DMS114 treated with DMSO at 0.1 percent for 48 hours (cell line): ENCODE data around the gene EPN2.
"Not testable (repeated sequence)": the region's sequence is repeated elsewhere in the genome, so short reads cannot be mapped to it uniquely, and the experiment has no call there.

Source experiments
- DNase-seq: peaks from one replicate; lab custom pipeline; 2025; ENCODE audit not compliant: unreplicated experiment; lab: John Stamatoyannopoulos, UW

Gene EPN2

DNA sequence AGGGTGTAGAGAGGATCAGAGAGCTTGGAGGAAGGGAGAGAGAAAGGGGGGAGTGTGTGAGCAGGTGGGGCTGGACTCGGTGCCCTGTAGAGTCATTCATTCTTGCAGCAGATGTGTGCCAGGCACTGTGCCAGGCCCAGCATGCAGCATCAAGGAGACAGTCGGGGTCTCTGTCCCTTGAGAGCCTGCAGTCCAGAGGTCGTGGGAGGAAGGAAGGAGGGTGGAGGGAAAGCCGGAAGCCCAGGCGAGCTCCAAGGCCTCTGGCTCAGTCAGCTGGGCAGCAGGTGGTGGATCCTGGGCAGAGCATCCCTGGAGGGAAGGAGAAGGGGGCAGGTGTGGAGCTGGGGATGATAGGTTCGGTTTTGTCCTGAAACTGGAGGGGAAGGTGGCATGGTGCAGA, 27.5 kb downstream of the EPN2 start:
- no peak for DNase-seq

DNA sequence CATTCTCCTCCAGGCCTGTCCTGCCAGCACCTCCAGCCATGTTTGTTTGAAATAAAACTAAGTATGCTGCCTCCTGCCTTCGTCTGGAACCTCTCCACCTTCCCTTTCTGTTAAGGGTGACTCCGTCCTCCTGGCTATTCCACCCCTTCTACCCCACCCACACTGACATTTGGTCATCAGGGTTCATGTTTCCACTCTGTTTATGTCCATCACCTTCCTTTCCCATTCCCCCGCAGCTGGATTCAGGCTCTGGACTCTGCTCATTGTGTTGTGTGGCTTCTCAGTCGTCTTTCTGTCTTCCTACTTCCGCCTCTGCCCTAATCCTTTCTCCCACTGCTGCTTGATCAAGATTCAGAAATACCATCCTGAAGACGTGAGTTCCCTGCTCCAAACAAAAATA, 28.6 kb downstream of the EPN2 start:
- DNase-seq: no peak

DNA sequence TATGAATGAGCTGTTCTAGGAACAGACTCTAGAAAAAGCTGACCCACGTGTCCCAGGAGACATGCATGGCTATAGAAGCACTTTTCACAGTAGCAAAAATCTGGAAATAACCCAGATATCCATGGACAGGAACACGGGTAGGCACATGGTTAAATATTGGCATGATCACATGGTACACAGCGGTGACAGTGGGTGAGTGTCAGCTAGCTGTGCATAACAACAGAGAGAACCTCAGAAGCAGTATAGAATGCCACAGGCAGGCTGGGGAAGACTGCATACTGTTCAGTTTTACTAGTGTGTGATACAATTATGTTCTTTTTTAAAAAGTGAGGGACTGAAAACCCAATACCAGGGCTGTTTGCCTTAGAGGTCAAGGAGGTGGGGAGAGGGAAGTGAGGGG, 31.4 kb downstream of the EPN2 start:
- no peak for DNase-seq

DNA sequence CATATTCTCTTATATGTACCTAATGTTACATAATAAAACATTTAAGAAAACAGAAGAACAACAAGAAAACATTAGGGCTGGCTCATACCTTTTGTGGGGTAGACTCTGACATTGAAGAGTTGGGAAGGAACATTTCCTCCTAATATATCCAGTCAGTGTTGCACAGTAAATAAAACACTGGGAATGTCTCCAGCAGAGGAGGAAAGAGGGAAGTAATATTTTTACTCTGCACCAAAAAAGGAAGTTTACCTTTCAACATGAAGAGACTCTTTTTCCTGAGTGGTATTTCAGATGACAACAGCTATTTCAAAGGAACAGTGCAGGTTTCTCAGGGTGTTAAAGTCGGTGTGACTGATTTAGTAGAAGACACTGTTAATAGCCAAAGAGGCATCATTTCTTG, 31.9 kb downstream of the EPN2 start:
- DNase-seq: no peak

DNA sequence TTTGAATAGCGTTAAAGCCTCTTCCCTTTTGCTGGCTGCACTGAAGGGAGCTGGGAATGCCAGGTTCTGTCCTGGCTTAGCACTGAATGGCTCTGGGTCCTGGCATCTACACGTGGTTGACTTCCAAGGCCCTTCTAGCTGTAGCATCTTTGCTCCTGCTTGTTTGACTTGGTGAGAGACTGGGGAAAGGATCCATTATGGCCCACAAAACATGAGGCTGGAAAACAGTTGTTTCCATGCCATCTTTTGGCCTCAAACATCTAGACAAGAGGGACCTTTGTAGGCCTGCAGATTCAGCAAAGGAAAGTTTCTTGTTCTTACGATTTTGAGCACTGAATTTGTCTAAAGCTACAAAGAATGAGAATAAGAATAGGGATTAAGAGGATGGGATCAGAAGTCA, 32.5 kb downstream of the EPN2 start:
- DNase-seq: no peak

DNA sequence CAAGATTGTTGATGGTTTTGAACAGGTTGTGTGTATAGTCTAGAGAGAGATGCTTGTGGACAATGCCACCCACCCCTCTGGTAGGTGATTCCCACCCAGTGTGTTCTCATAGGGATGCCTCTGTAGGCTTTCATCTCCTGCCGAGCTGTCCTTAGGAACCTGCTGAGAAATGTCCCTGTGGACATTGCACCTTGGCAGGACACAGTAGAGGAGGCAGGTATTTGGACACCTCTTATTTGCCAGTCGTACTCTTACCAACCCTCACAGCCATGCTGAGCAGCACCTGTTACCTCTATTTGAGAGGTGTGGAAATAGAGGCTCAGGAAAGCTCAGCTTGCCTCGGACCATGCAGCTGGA, 33.2 kb downstream of the EPN2 start:
- DNase-seq: no peak

DNA sequence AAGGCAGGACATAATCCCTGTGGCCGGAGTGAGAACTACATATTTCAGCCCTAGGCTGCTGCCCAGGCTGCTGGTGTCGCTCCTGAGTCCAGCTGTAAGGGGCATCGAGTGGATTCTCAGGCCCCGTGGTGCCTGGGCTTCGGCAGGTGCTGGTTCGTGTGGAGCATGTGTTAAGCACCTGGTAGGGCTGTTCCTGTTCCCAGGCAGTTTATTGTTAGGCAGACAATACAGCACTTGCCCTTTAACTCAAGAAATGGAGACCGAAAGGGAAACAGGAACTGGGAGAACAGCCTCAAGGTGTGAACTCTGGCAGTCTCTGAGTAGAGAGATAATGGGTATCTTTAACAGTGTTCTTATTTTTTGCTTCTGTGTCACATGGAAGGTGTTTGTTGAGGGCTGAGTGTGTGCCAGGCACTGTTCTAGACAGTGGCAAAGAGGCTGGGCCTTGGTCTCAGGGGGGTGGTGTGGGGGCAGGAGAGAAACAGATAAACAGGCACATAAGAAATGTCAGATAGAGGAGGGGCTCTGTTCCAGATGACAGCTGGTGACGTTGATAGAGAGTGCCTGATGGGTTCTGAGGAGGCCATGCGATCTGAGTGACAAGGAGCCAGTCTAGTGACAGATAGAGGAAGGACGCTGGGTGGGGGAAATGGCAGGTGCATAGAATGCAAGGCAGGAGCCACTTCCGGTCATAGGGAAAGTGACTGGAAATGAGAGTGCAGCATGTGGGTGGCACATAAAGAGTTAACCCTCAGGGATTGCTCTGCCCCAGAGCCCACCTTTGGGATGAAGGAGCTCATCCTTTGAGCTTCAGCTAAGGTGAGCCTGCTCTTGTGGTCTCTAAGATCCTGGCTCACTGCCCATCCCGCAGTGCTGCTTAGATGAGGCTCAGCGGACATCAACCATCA, 33.8 kb downstream of the EPN2 start:
- no peak for DNase-seq

DNA sequence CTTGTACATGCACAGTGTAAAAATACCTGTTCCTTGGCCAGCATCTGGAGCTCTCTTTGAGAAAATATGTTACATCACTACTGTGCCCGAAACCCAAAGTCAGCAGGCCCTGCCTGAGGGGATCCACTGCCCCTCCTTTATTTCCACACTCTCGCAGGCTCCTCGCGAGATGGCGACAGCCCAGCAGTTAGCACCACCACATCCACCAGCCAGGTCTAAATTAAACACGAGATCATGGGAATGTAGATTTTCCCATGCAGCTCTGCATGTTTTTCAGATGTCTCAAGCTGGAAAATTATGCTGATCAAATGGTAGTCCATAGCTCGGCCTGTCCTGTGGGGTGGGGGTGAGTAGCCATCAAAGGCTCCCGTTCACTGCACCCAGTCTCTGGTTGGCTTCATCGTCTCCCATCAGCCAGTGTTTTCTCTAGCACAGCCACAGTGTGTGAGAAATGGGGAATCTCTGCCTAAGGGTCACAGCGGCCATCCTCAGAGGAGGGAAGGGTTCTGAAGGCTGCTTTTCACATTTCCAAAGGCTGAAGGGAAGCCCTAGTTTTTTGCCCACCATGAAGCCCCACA, 34.7 kb downstream of the EPN2 start:
- DNase-seq: no peak

DNA sequence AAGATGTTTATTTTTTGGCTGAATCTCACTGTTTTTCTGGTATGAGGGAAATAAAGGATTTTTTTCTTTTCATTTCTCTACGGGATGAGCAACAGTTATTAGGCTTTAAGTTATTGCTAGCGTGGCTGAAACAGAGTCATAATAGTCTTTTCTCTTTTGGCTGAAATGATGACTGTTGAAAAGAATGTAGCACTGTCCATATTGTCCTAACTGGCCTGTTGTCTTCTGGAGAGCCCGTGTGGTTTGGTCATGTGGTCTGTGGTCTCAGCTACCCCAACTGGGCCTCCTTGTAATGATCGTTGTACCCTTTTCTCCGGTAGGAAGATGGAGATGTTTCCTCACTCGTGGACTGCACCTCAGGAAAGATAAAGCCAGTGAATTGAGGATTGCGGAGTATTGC, 36.6 kb downstream of the EPN2 start:
- no peak for DNase-seq

DNA sequence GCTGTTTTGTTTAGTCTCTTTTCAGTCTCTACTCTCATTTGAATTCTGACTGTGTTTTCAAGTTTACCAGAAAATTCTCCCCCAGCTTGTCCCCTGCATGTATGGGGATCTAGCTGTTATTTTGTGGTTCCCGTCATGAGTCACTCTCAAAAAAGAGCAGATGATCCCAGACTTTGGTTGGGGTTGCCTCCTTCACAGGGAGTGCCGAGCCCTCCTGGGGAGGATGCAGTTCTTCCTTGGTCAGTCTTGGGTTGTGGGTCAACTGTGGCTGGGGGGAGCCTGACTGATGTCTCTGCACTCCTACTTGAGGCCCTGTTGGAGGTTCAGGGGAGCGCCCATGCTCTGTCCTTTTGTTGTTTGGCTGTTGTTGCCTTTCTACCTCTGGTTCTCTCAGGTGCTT, 37.7 kb downstream of the EPN2 start:
- no peak for DNase-seq

DNA sequence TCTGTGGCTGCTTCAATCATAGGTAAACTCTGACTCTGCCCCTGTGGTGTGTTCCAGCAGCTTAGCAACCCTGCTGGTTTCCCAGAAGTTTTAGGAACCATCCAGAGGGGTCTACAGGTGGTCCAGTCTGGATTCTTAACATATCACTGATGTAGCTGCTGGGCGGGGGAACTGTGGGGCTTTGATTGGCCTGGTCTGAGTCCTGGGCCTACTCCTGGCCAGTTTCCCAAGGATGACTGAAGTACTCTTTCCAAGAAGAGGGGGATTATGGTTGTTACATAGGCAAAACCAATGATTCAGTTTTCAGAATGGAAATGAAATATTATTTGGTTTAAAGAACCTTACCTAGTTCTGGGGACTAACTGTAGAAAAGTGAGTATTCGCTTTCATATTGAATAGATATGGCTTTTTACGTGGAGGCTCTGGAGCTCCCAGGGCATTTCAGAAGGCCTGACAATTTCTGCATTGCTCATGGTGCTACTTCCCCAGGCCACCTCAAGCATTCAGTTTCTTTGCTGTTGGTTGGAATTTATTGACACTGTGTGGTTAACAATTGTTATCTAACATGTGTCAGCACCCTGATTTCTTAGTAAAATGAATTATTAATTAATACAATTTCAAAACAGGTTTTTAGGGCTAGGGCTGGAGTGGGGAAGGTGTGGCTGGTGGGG, 38.4 kb downstream of the EPN2 start:
- no peak for DNase-seq

DNA sequence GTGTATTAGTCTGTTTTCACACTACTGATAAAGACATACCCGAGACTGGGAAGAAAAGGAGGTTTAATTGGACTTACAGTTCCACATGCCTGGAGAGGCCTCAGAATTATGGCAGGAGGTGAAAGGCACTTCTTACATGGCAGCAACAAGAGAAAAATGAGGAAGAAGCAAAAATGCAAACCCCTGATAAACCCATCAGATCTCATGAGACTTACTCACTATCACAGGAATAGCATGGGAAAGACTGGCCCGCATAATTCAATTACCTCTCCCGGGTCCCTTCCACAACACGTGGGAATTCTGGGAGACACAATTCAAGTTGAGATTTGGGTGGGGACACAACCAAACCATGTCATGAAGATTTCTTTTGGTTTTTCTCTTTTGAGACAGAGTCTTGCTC, 41.1 kb downstream of the EPN2 start:
- not testable (repeated sequence) for DNase-seq

DNA sequence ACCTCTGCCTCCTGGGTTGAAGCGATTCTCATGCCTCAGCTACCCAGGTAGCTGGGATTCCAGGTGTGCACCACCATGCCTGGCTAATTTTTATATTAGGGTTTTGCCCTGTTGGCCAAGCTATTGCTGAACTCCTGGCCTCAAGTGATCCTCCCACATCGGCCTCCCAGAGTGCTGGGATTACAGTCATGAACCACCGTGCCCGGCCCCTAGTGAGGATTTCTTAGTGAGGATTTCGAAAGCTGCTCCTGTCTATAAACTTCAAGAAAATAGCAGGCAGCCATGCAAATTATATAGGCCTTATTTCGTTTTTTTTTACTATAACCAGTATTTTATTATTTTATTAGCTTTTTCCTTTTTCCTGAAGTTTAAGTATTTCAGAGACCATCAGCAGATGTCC, 41.6 kb downstream of the EPN2 start:
- DNase-seq: no peak

DNA sequence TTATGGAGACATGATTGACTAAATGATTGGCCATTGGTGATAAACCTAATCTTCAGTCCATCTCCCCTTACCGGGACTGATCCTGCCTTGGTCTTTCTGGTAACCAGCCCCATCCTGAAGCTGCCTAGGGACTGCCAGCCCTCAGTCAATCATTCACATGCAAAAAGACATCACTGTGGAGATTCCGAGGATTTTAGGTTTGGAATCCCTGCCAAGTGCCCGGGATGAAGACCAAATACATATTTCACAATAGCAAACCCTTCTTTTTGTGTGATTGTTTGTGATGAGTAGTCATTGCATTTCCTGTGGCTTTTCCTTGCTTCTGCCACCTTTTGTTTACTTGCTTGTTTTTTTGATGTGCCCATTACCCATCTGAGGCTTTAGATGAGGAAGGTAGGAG, 44.0 kb downstream of the EPN2 start:
- no peak for DNase-seq

DNA sequence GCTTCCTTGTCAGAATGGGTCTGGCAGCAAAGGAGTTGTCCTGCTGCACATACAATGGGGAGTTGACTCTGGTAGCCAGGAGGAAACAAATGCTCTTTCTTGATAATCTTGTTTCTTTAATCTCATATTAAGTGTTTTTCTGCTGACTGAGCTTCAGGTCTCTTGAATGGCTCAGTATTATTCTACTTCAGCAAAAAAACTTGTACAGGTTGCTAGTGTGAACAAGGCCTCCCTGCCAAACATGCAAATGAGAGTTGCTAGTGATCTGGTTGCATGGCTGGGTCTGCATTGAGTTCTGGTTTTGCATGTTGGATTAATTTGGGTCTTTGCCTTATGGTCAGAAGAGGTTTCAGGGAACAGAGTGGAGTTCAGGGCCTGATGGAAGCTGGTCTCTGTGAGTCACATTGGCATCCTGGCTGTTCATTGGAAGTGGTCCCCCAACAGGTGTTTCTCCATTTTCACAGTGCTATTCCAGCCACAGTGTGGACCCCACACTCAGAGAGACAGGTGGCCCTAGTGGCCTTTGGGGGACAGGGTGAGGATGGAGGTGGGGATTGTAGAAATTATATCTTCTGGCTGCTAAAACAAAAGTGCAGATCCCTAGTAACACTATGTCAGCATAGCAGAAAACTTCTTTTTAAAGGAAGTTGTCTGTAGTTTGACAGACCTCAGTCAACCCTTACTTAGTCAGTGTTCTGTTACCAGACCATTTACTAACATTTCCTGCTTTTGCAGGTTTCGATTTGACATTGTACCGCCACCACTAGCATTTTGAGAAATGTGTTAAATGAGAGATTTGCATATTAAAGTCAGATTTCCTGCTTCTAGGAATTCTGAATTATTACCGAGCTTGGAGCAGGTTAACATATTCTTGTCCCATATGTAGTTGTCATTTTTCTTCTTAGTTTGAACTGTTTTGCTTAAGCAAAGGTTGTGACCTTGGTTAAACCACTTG, 47.1 kb downstream of the EPN2 start:
- DNase-seq: no peak

DNA sequence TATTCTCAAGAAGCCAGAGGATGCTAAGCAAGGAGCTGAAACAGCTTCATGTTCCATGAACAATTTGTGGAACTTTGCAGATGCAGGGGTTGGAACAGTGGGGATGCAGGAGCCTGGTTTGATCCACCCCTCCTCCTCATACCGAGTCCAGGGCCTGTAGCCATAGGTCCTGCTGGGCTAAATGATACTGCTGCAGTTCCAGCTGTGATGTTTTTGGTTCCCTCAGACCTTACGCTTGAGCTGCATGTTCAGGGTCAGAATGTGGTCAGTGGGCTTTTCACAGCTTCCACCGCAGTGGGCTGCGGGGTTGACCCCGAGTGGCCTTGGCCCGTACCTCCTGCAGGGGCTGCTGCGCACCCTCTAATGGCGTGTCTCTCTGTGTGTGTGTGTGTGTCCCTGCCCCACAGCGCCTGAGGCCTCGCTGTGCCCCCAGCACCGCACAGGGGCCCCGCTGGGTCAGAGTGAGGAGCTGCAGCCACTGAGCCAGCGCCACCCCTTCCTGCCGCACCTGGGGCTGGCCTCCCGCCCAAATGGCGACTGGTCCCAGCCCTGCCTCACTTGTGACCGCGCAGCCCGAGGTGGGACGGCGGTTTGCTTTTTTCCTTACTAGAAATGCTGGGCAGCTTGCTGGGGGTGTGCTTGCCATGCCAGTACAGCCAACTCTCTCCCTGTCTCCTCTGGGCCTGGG, 48.2 kb downstream of the EPN2 start:
- no peak for DNase-seq

DNA sequence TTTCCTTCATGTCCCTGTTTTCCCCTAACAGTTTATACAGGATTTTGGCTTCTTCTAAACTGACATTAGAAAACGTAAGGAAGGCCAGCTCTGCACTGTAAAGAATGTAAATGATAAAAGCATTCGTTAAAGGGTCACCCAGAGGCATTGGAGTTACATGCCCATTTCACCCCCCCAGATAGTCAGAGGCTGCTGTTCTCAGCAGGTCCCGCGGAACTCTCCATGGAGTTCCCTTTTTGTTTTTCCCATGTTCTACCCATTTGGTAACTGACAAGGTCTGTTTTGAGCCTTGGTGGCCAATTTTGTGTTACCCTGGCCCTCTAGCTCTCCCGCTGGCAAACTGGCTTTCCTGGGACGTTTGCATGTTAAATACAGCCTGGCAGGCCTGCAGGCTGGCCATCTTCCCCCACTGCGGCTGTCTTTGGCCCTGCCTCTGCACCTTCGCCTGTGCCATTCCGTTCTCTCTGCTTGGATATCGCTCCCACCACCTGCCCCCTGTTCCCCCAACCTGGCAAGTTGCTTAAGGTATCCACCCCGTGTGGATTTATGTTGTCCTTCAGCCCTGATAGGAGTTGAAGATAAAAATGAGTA, 49.7 kb downstream of the EPN2 start:
- DNase-seq: no peak

DNA sequence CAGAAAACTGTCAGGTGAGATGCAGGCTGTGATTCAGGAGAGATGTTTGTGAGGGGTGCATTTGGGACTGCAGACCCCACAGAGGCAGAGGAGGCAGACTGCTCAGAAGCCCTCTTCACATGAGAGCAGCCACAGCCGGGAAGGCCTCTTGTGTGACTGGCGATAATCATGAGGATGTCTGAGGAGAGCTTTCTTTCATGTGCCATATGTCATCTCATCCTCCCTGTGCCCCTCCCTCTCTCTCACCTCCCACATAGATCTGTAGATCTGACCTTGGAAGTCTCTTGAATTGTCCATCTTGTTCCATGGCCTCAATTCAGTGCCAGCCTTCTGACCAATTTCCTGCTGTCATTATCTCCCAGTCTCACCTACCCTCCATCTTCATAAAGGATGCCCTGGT, 50.5 kb downstream of the EPN2 start:
- no peak for DNase-seq

DNA sequence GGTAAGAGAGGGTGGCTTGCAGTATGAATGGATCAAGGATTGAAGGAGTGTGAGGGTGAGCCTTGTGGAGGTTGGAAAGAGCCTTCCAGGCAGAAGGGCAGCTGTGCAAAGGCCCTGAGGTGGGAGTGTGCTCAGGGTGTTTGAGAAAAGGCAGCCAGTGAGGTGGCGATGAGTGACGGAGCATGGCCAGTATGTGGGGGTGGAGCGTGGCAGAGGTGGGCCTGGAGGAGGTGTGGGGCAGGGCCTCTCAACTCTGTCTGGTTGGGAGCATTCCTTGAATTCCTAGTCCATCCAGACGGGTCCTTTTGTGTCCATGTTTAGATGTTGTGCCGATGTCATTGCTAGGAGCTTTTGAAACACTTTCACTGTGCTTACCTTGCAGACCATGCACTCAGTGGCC, 51.3 kb downstream of the EPN2 start:
- DNase-seq: no peak

DNA sequence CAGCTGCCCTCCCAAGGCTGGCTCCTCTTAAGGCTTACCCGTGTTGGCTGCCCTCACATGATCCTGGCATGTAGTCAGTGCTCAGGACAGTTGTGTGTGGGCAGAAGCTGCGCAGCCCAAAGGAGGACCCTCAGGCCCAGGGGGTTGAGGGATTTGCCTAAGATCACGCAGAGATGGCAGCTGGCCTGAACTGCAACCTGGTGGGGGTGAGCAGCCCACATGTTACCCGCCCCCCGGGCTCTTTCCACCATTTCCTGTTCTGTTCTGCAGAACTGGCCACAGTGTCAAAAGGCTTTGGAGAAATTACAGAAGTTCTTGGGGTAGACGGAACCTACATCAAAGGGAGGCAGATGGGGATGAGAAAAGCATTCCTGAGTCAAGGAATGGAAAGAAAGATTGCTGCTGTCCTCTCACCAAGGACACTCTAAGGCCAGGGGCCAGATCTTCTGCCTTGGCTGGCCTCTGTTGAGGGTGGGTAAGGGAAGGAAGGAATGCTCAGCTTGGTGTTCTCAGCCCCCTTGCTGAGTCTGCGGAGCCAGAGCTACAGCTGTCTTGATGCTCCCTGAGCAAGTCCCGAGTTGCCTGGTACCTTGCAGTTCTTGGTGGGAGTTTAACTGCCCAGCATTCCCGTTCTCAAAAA, 53.0 kb downstream of the EPN2 start:
- no peak for DNase-seq
